Kidney (tissue), 14 donors: ENCODE data around the gene HTT. TPM values are rescaled to one million over a fixed set of nuclear protein-coding genes. Genes with fewer than 3 reads are reported as not detected.

Source experiments
- DNase-seq, 5 donors: peaks; one replicate each; pipeline ENCODE4 v3.0.0-alpha.2; 2013 to 2020
- FAIRE-seq: peaks from 2 replicates; lab custom pipeline; 2012; peaks lifted over from hg19 to GRCh38; lab: Jason Lieb, UNC
- H3K27ac ChIP-seq, 2 donors: one replicate each; pipeline ENCODE4 v1.7.0; 2013; ENCODE audit warnings: low read depth in 2 of 2, low read length in 2 of 2, inconsistent platforms in 1 of 2
- H3K27me3 ChIP-seq: one replicate; pipeline ENCODE4 v1.7.1; 2013; ENCODE audit warnings: low read length, inconsistent platforms; ENCODE audit not compliant: control insufficient read depth, insufficient read depth
- H3K36me3 ChIP-seq, 3 donors: one replicate each; pipeline versions ENCODE4 v1.7.0 to v1.7.1; 2013; ENCODE audit warnings: low read length in 3 of 3, control low read depth in 1 of 3, inconsistent platforms in 1 of 3; ENCODE audit not compliant: insufficient read depth in 3 of 3, control insufficient read depth in 2 of 3
- H3K4me1 ChIP-seq, 3 donors: one replicate each; pipeline versions ENCODE4 v1.7.0 to v1.7.1; 2013; ENCODE audit warnings: low read length in 3 of 3, inconsistent platforms in 1 of 3, low read depth in 1 of 3; ENCODE audit not compliant: control insufficient read depth in 2 of 3, insufficient read depth in 2 of 3
- H3K4me3 ChIP-seq, 3 donors: one replicate each; pipeline versions ENCODE4 v1.7.0 to v1.8.1; 2013; ENCODE audit warnings: low read length in 3 of 3, control low read depth in 1 of 3, inconsistent platforms in 1 of 3
- H3K9ac ChIP-seq, 3 donors: one replicate each; pipeline versions ENCODE4 v1.7.0 to v1.7.1; 2013; ENCODE audit warnings: low read length in 3 of 3, control low read depth in 1 of 3, inconsistent platforms in 1 of 3
- H3K9me3 ChIP-seq, 3 donors: one replicate each; pipeline versions ENCODE4 v1.7.0 to v1.7.1; 2013; ENCODE audit warnings: low read length in 3 of 3, control low read depth in 1 of 3, inconsistent platforms in 1 of 3; ENCODE audit not compliant: control insufficient read depth in 2 of 3, insufficient read depth in 1 of 3
- CTCF ChIP-seq: IDR thresholded peaks from 3 replicates; pipeline ENCODE4 v1.5.1; 2012; ENCODE audit warnings: mild to moderate bottlenecking, moderate library complexity, borderline replicate concordance; ENCODE audit not compliant: insufficient read depth; ENCODE audit errors: extremely low read depth
- intact Hi-C: fragments of 100-400 bp; cut with DNase I; formaldehyde crosslinking; loops from one replicate; pipeline ENCODE4 v1.11.1; 2022
- polyA plus RNA-seq: library from polyadenylated mRNA; stranded (reverse); fragments of 350-450 nt; fragmentation: Illumina TruSeq; extraction: RNeasy Lipid Tissue Mini Kit (QIAGEN cat#74804); gene quantifications from one replicate; pipeline ENCODE4 v1.2.3, GENCODE V29; 2014; ENCODE audit warnings: low read depth, low replicate concordance; ENCODE audit not compliant: insufficient read depth
- total RNA-seq: library from RNA; stranded (reverse); fragmentation: NEBNext Ultra II Directional; extraction: Animal tissue kit (Norgen Biotek cat#: 25700); gene quantifications from one replicate; pipeline ENCODE4 v1.2.1, GENCODE V29; 2021
- donor health status: control.
- donor health status: control.
- donor health status: control.
- donor health status: control.
- donor health status: control.
- donor health status: DM: yes; HTN: yes; CAD: no.
- donor health status: Normal renal cell carcinoma (clear cell type).

The HTT gene
- total and polyA plus RNA-seq, 2 donors from 2014 or later = 7.2 to 64.0 TPM

GRCh38 chr4:3201718-3202702, 127.5 kb downstream of the HTT start:
- Histone ChIP-seq H3K36me3 (peaks cover 0 to 10% (median 6%) of the 10 kb centered on the region in 3 donors), H3K4me1 (peaks cover 0 to 11% (median 8%) of the 10 kb centered on the region in 3 donors), H3K4me3 (no peak overlapping the region), H3K9ac (no peak overlapping the region), H3K9me3 (no peaks in the 10 kb centered on the region), H3K27ac (peak overlapping the region in 1 of 2 donors; percentile 23), H3K27me3 (no peaks in the 10 kb centered on the region)
- DNase-seq = peak in 2 of 5 donors; percentile 61 to 85
- TF ChIP-seq CTCF = no peak
- no peak for FAIRE-seq
- intact Hi-C loops = no loop called here

DNA sequence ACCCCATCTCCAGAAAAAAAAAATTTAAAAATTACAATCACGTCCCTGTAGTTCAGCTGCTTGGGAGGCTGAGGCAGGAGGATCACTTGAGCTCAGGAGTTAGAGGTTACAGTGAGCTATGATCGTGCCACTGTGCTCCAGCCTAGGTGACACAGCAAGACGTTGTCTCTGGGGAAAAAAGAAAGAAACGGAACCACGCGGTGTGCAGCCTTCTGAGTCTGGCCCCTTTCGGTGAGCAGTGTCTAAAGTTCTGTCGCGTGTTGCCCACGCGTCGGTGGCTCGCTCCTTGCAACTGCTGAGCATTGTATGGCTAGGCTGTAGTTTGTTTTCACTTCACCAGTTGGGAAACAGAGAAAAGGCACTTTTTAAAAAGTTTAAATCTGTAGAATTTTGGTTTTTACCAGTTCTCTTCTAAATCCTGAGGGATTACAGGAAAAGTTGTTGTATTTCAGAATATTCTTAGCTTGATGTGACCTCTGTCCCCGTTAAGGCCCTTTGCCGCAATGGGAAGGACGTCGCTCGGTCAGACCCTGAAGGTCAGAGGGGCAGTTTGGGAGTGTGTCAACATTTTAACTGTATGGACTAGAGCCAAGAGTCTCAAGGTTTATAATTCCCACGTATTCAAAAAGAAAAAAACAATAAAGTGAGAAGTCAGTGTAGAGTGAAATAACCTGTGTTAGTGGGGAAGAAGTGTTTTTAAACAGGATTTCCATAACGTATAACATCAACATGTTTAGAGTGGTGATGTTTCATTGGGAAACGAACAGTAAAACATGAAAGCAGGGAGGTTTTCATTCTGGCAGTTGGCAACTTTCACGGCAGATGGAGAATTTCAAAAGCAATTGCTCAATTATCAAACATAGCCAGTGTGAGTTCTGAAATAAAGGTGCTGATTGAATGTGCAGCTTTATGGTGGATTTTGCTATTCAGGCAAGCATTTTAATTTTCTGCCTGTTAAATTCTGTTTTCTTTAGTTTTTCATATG, 128.6 kb downstream of the HTT start:
- Histone ChIP-seq H3K27me3 (no peaks in the 10 kb centered on the region), H3K9me3 (no peaks in the 10 kb centered on the region), H3K27ac (peak overlapping the region in 1 of 2 donors; percentile 23), H3K36me3 (peaks cover 0 to 13% (median 12%) of the 10 kb centered on the region in 3 donors), H3K9ac (no peak overlapping the region), H3K4me3 (no peak overlapping the region), H3K4me1 (peaks cover 0 to 17% (median 11%) of the 10 kb centered on the region in 3 donors)
- FAIRE-seq (no peak), DNase-seq (no peak)
- intact Hi-C loops = no loop called here
- TF ChIP-seq CTCF = no peak

DNA sequence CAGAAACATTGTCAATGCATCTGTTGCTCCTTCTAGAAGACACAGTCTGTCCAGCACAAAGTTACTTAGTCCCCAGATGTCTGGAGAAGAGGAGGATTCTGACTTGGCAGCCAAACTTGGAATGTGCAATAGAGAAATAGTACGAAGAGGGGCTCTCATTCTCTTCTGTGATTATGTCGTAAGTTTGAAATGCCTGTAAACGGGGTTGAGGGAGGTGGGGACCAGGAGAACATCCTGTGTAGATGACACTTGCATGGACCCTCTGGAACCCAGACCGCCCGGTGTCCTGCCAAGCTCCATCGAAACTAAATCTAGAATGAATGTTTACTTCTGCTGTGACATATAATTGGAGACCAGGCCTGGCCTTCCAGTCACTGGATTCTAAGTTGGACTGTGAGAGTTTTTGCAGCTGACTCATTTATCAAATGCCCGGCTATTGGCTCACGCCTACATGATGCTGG, 129.5 kb downstream of the HTT start:
- Histone ChIP-seq H3K4me1 (peaks cover 0 to 17% (median 11%) of the 10 kb centered on the region in 3 donors), H3K36me3 (peaks cover under 1 to 16% (median 13%) of the 10 kb centered on the region in 3 donors), H3K9me3 (no peaks in the 10 kb centered on the region), H3K27ac (no peak overlapping the region), H3K27me3 (no peaks in the 10 kb centered on the region), H3K4me3 (no peak overlapping the region), H3K9ac (no peak overlapping the region)
- FAIRE-seq = no peak
- DNase-seq = no peak
- TF ChIP-seq CTCF = no peak
- intact Hi-C loops = no loop called here
